ENCODE measurements around the gene SYT12. TPM values are rescaled to one million over a fixed set of nuclear protein-coding genes. Genes with fewer than 3 reads are reported as not detected.

SYT12 gene
- total RNA-seq, 5 donors from 2014 or later (not counting 1 experiment from before 2014, with no cell fraction given): 0.20 TPM; not detected in 4

- H3K27ac Mint-ChIP-seq: no peak overlapping the region
- Histone ChIP-seq H3K27me3 (replicated peaks in 1 of 2; ENCODE audit: control insufficient read depth in 2 of 2, extremely low read depth in 1 of 2, insufficient read depth in 2 of 2, low read length in 1 of 2) (peaks cover 0 to 64% of the 10 kb centered on the region in 2 experiments), H3K9me3 (no peaks in the 10 kb centered on the region), H3K27ac (ENCODE audit: low read length) (no peak overlapping the region), H3K36me3 (ENCODE audit: control insufficient read depth in 2 of 2, extremely low read depth in 1 of 2, insufficient read depth in 1 of 2, low read length in 1 of 2) (no peaks in the 10 kb centered on the region), H3K4me1 (ENCODE audit: control insufficient read depth in 1 of 2, extremely low read depth in 1 of 2, insufficient read depth in 2 of 2, low read length in 2 of 2) (peaks cover 3 to 12% of the 10 kb centered on the region in 2 experiments), H3K4me3 (ENCODE audit: control insufficient read depth in 1 of 2, extremely low read depth in 1 of 2, low read length in 1 of 2) (no peak overlapping the region)
- ChIA-PET POLR2A (no interaction called here), CTCF (no interaction called here)
- ATAC-seq (replicated peaks in 1 of 4) (no peak), DNase-seq (no peak)
- no peaks in the 10 kb centered on the region for H3K9me3 Mint-ChIP-seq
- H3K27me3 Mint-ChIP-seq: peaks cover 6 to 10% of the 10 kb centered on the region in 2 donors
- 92% methylated on average over 5 of the region's 9 CpGs for WGBS (ENCODE audit: insufficient coverage)
- peaks cover 6 to 11% (median 8%) of the 10 kb centered on the region in 3 donors for H3K4me1 Mint-ChIP-seq
- H3K4me3 Mint-ChIP-seq: no peak overlapping the region
- H3K36me3 Mint-ChIP-seq: no peaks in the 10 kb centered on the region
Measured at GRCh38 chr11:67051180-67051893, 28.4 kb downstream of the SYT12 start.

- H3K27me3 ChIP-seq (replicated peaks in 1 of 2; ENCODE audit: control insufficient read depth in 2 of 2, extremely low read depth in 1 of 2, insufficient read depth in 2 of 2, low read length in 1 of 2): peaks cover 0 to 69% of the 10 kb centered on the region in 2 experiments
- Mint-ChIP-seq H3K4me1 (peaks cover 6 to 14% (median 11%) of the 10 kb centered on the region in 3 donors), H3K27me3 (peaks cover 4 to 10% of the 10 kb centered on the region in 2 donors), H3K36me3 (no peaks in the 10 kb centered on the region), H3K27ac (no peak overlapping the region), H3K9me3 (no peaks in the 10 kb centered on the region), H3K4me3 (no peak overlapping the region)
- no peak for DNase-seq
- WGBS (ENCODE audit: insufficient coverage): 81% methylated on average over 4 of the region's 4 CpGs
- no peak overlapping the region for H3K27ac ChIP-seq (ENCODE audit: low read length)
- no peaks in the 10 kb centered on the region for H3K9me3 ChIP-seq
- ChIA-PET CTCF (no interaction called here), POLR2A (no interaction called here)
- peaks cover 3 to 17% of the 10 kb centered on the region in 2 experiments for H3K4me1 ChIP-seq (ENCODE audit: control insufficient read depth in 1 of 2, extremely low read depth in 1 of 2, insufficient read depth in 2 of 2, low read length in 2 of 2)
- no peaks in the 10 kb centered on the region for H3K36me3 ChIP-seq (ENCODE audit: control insufficient read depth in 2 of 2, extremely low read depth in 1 of 2, insufficient read depth in 1 of 2, low read length in 1 of 2)
- no peak overlapping the region for H3K4me3 ChIP-seq (ENCODE audit: control insufficient read depth in 1 of 2, extremely low read depth in 1 of 2, low read length in 1 of 2)
- ATAC-seq (replicated peaks in 1 of 4): no peak
Measured at GRCh38 chr11:67051945-67052488, 29.1 kb downstream of the SYT12 start.

- POLR2A ChIA-PET: no interaction called here
- DNase-seq (no peak), ATAC-seq (replicated peaks in 1 of 4) (no peak)
- Mint-ChIP-seq H3K36me3 (no peaks in the 10 kb centered on the region), H3K4me1 (peaks cover 6 to 16% (median 13%) of the 10 kb centered on the region in 3 donors), H3K27me3 (peaks cover 4 to 10% of the 10 kb centered on the region in 2 donors), H3K27ac (no peak overlapping the region), H3K9me3 (no peaks in the 10 kb centered on the region), H3K4me3 (no peak overlapping the region)
- Histone ChIP-seq H3K27me3 (replicated peaks in 1 of 2; ENCODE audit: control insufficient read depth in 2 of 2, extremely low read depth in 1 of 2, insufficient read depth in 2 of 2, low read length in 1 of 2) (peaks cover 0 to 76% of the 10 kb centered on the region in 2 experiments), H3K9me3 (no peaks in the 10 kb centered on the region), H3K27ac (ENCODE audit: low read length) (no peak overlapping the region), H3K36me3 (ENCODE audit: control insufficient read depth in 2 of 2, extremely low read depth in 1 of 2, insufficient read depth in 1 of 2, low read length in 1 of 2) (no peaks in the 10 kb centered on the region), H3K4me3 (ENCODE audit: control insufficient read depth in 1 of 2, extremely low read depth in 1 of 2, low read length in 1 of 2) (no peak overlapping the region), H3K4me1 (ENCODE audit: control insufficient read depth in 1 of 2, extremely low read depth in 1 of 2, insufficient read depth in 2 of 2, low read length in 2 of 2) (peaks cover 3 to 20% of the 10 kb centered on the region in 2 experiments)
- WGBS (ENCODE audit: insufficient coverage): 95% methylated on average over 3 of the region's 5 CpGs
- CTCF ChIA-PET: no interaction called here
Measured at GRCh38 chr11:67052891-67053290, 30.0 kb downstream of the SYT12 start.

GRCh38 chr11:67053896-67054329 lies 31.0 kb downstream of the SYT12 start:
- peaks cover 6 to 16% (median 13%) of the 10 kb centered on the region in 3 donors for H3K4me1 Mint-ChIP-seq
- H3K36me3 ChIP-seq (ENCODE audit: control insufficient read depth in 2 of 2, extremely low read depth in 1 of 2, insufficient read depth in 1 of 2, low read length in 1 of 2): no peaks in the 10 kb centered on the region
- ATAC-seq (replicated peaks in 1 of 4) (peak; percentile 37 to 77 (median 44)), DNase-seq (peak in 21 of 35 experiments; percentile 13 to 55 (median 33))
- no peak overlapping the region for H3K27ac Mint-ChIP-seq
- peaks cover 3 to 20% of the 10 kb centered on the region in 2 experiments for H3K4me1 ChIP-seq (ENCODE audit: control insufficient read depth in 1 of 2, extremely low read depth in 1 of 2, insufficient read depth in 2 of 2, low read length in 2 of 2)
- ChIA-PET POLR2A (interaction anchor here in 1 of 2 donors (0.6 kb wide), 1 partner anchor 133 kb away, joined by 4 read pairs; no protein-coding TSS in a partner anchor), CTCF (interaction anchor here in 1 of 2 donors (0.7 kb wide), 1 partner anchor 113 kb away, joined by 5 read pairs; no protein-coding TSS in a partner anchor)
- H3K9me3 ChIP-seq: no peaks in the 10 kb centered on the region
- H3K27ac ChIP-seq (ENCODE audit: low read length): no peak overlapping the region
- H3K36me3 Mint-ChIP-seq: no peaks in the 10 kb centered on the region
- H3K4me3 ChIP-seq (ENCODE audit: control insufficient read depth in 1 of 2, extremely low read depth in 1 of 2, low read length in 1 of 2): no peak overlapping the region
- H3K4me3 Mint-ChIP-seq: no peak overlapping the region
- H3K27me3 Mint-ChIP-seq: peaks cover 4 to 10% of the 10 kb centered on the region in 2 donors
- WGBS (ENCODE audit: insufficient coverage): 76% methylated on average over 3 of the region's 7 CpGs
- H3K27me3 ChIP-seq (replicated peaks in 1 of 2; ENCODE audit: control insufficient read depth in 2 of 2, extremely low read depth in 1 of 2, insufficient read depth in 2 of 2, low read length in 1 of 2): peaks cover 0 to 77% of the 10 kb centered on the region in 2 experiments
- H3K9me3 Mint-ChIP-seq: no peaks in the 10 kb centered on the region

- no peaks in the 10 kb centered on the region for H3K9me3 Mint-ChIP-seq
- Histone ChIP-seq H3K4me1 (ENCODE audit: control insufficient read depth in 1 of 2, extremely low read depth in 1 of 2, insufficient read depth in 2 of 2, low read length in 2 of 2) (peaks cover 3 to 20% of the 10 kb centered on the region in 2 experiments), H3K36me3 (ENCODE audit: control insufficient read depth in 2 of 2, extremely low read depth in 1 of 2, insufficient read depth in 1 of 2, low read length in 1 of 2) (no peaks in the 10 kb centered on the region), H3K27me3 (replicated peaks in 1 of 2; ENCODE audit: control insufficient read depth in 2 of 2, extremely low read depth in 1 of 2, insufficient read depth in 2 of 2, low read length in 1 of 2) (peaks cover 0 to 79% of the 10 kb centered on the region in 2 experiments), H3K27ac (ENCODE audit: low read length) (no peak overlapping the region), H3K4me3 (ENCODE audit: control insufficient read depth in 1 of 2, extremely low read depth in 1 of 2, low read length in 1 of 2) (no peak overlapping the region), H3K9me3 (no peaks in the 10 kb centered on the region)
- H3K4me1 Mint-ChIP-seq: peaks cover 6 to 16% (median 13%) of the 10 kb centered on the region in 3 donors
- POLR2A ChIA-PET: interaction anchor here in 1 of 2 donors (0.6 kb wide), 1 partner anchor 132 kb away, joined by 4 read pairs; no protein-coding TSS in a partner anchor
- no peaks in the 10 kb centered on the region for H3K36me3 Mint-ChIP-seq
- no peak overlapping the region for H3K4me3 Mint-ChIP-seq
- H3K27me3 Mint-ChIP-seq: peaks cover 4 to 10% of the 10 kb centered on the region in 2 donors
- DNase-seq (no peak), ATAC-seq (replicated peaks in 1 of 4) (no peak)
- CTCF ChIA-PET: interaction anchor here (0.7 kb wide), 2 partner anchors 113 to 178 kb away, joined by 3 to 5 read pairs; no protein-coding TSS in a partner anchor
- no peak overlapping the region for H3K27ac Mint-ChIP-seq
- WGBS (ENCODE audit: insufficient coverage): 73% methylated on average over 9 of the region's 9 CpGs
Measured at GRCh38 chr11:67054346-67054835, 31.5 kb downstream of the SYT12 start.

- Histone ChIP-seq H3K27me3 (replicated peaks in 1 of 2; ENCODE audit: control insufficient read depth in 2 of 2, extremely low read depth in 1 of 2, insufficient read depth in 2 of 2, low read length in 1 of 2) (peaks cover 0 to 73% of the 10 kb centered on the region in 2 experiments), H3K4me1 (ENCODE audit: control insufficient read depth in 1 of 2, extremely low read depth in 1 of 2, insufficient read depth in 2 of 2, low read length in 2 of 2) (peaks cover 3 to 20% of the 10 kb centered on the region in 2 experiments), H3K4me3 (ENCODE audit: control insufficient read depth in 1 of 2, extremely low read depth in 1 of 2, low read length in 1 of 2) (no peak overlapping the region), H3K27ac (ENCODE audit: low read length) (no peak overlapping the region), H3K9me3 (no peaks in the 10 kb centered on the region), H3K36me3 (ENCODE audit: control insufficient read depth in 2 of 2, extremely low read depth in 1 of 2, insufficient read depth in 1 of 2, low read length in 1 of 2) (no peaks in the 10 kb centered on the region)
- H3K9me3 Mint-ChIP-seq: no peaks in the 10 kb centered on the region
- peak overlapping the region in 1 of 3 donors; percentile 66 for H3K4me3 Mint-ChIP-seq
- 70% methylated on average over 6 of the region's 10 CpGs for WGBS (ENCODE audit: insufficient coverage)
- H3K36me3 Mint-ChIP-seq: no peaks in the 10 kb centered on the region
- ChIA-PET POLR2A (no interaction called here), CTCF (interaction anchor here in 1 of 2 donors (0.7 kb wide), 1 partner anchor 177 kb away, joined by 3 read pairs; no protein-coding TSS in a partner anchor)
- DNase-seq (no peak), ATAC-seq (replicated peaks in 1 of 4) (no peak)
- H3K4me1 Mint-ChIP-seq: peaks cover 6 to 16% (median 13%) of the 10 kb centered on the region in 3 donors
- H3K27ac Mint-ChIP-seq: no peak overlapping the region
- H3K27me3 Mint-ChIP-seq: peaks cover 4 to 10% of the 10 kb centered on the region in 2 donors
Measured at GRCh38 chr11:67054836-67055523, 32.0 kb downstream of the SYT12 start.

Measured in T-cell (primary cell).